HCT116 (cell line): ENCODE data around the gene USP50. TPM values are rescaled to one million over a fixed set of nuclear protein-coding genes. Genes with fewer than 3 reads are reported as not detected.

Source experiments
- ATAC-seq: fragments of 200-7000 bp; cut with Tn5 transposase; 2 replicates; pipeline ENCODE4 v1.9.1; 2020; ENCODE audit warnings: mild to moderate bottlenecking, moderate library complexity
- BruUV-seq: library from RNA; stranded (reverse); fragments of 400-500 nt; replicated peaks from 2 replicates; lab custom pipeline; 2021; lab: Mats Ljungman, UMichigan
- CTCF ChIA-PET: fragments of 300-600 bp; sonication (Branson Sonifier 250); formaldehyde crosslinking; loops from one replicate; lab custom pipeline; 2021; ENCODE audit warnings: antibody characterized with exemption; lab: Charles Lee
- POLR2A ChIA-PET: fragments of 300-600, 350-600 bp; sonication (Branson Sonifier 250); formaldehyde crosslinking; loops from one replicate; lab custom pipeline; 2021; ENCODE audit warnings: antibody characterized with exemption; lab: Charles Lee
- RAD21 ChIA-PET, 2 experiments: fragments of 300-600 bp; sonication (Branson Sonifier 250); formaldehyde crosslinking; loops; one replicate each; lab custom pipeline; 2023; ENCODE audit warnings: low total read pairs in 2 of 2; ENCODE audit not compliant: uncharacterized antibody in 2 of 2, unreplicated experiment in 2 of 2, low non-redundant PET in 1 of 2; lab: Charles Lee
- DNase-seq: peaks from one replicate; pipeline ENCODE4 v3.0.0-alpha.2; 2010; ENCODE audit warnings: low read depth, low spot score
- H2AFZ ChIP-seq: fragments of 200-600 bp; shearing (Covaris generic), sonication (generic); 2 replicates; pipeline ENCODE4 v1.6.1; 2017; ENCODE audit warnings: low read depth, mixed run types, mixed read lengths, antibody characterized with exemption, low read length; ENCODE audit not compliant: poor library complexity, severe bottlenecking
- H3K27ac ChIP-seq: 2 replicates; pipeline ENCODE4 v1.5.1; 2012; ENCODE audit warnings: low read depth, low read length
- H3K27me3 ChIP-seq: fragments of 200-600 bp; sonication (generic); 2 replicates; pipeline ENCODE4 v1.6.1; 2016; ENCODE audit warnings: mixed run types, low read length, mixed read lengths; ENCODE audit not compliant: insufficient read depth
- H3K36me3 ChIP-seq, 2 experiments: fragments of 200-500 bp in 1 of 2; fragments of 200-600 bp in 1 of 2; sonication (Bioruptor generic) in 1 of 2; sonication (generic) in 1 of 2; 2 replicates each; pipeline versions ENCODE4 v1.5.1 to v1.6.1; 2014 to 2016; ENCODE audit warnings: low read length in 2 of 2, inconsistent platforms in 1 of 2, mixed read lengths in 1 of 2, mixed run types in 1 of 2; ENCODE audit not compliant: insufficient read depth in 2 of 2, control insufficient read depth in 1 of 2
- H3K4me1 ChIP-seq, 2 experiments: fragments of 200-600 bp in 1 of 2; sonication (generic) in 1 of 2; 2 replicates each; pipeline versions ENCODE4 v1.5.1 to v1.6.1; 2012 to 2017; ENCODE audit warnings: low read length in 2 of 2, inconsistent platforms in 1 of 2, mild to moderate bottlenecking in 1 of 2, mixed read lengths in 1 of 2, mixed run types in 1 of 2, moderate library complexity in 1 of 2; ENCODE audit not compliant: insufficient read depth in 2 of 2, control insufficient read depth in 1 of 2
- H3K4me2 ChIP-seq: fragments of 200-600 bp; sonication (generic); 2 replicates; pipeline ENCODE4 v1.6.1; 2017; ENCODE audit warnings: mixed run types, low read length, mixed read lengths
- H3K4me3 ChIP-seq, 2 experiments: fragments of 200-600 bp in 1 of 2; sonication (generic) in 1 of 2; replicated peaks in 1 of 2; 2 replicates each; pipeline ENCODE4 v1.5.1; 2011 to 2016; ENCODE audit warnings: low read length in 2 of 2, control low read depth in 1 of 2, low read depth in 1 of 2, mild to moderate bottlenecking in 1 of 2, mixed read lengths in 1 of 2, mixed run types in 1 of 2
- H3K79me2 ChIP-seq: fragments of 200-600 bp; sonication (generic); 2 replicates; pipeline ENCODE4 v1.6.1; 2017; ENCODE audit warnings: mild to moderate bottlenecking, mixed run types, low read length, moderate library complexity, mixed read lengths; ENCODE audit not compliant: insufficient read depth
- H3K9ac ChIP-seq: fragments of 200-600 bp; sonication (generic); 2 replicates; pipeline ENCODE4 v1.6.1; 2016; ENCODE audit warnings: low read length, mixed read lengths
- H3K9me2 ChIP-seq: fragments of 200-600 bp; sonication (generic), shearing (Covaris generic); 2 replicates; pipeline ENCODE4 v1.6.1; 2017; ENCODE audit warnings: mixed run types, mild to moderate bottlenecking, moderate library complexity; ENCODE audit not compliant: insufficient read depth
- H3K9me3 ChIP-seq, 2 experiments: fragments of 200-500 bp in 1 of 2; fragments of 200-600 bp in 1 of 2; sonication (Bioruptor generic) in 1 of 2; sonication (generic) in 1 of 2; 2 replicates each; pipeline ENCODE4 v1.6.1; 2014 to 2017; ENCODE audit warnings: low read length in 2 of 2, mixed read lengths in 2 of 2, inconsistent platforms in 1 of 2, low read depth in 1 of 2, mild to moderate bottlenecking in 1 of 2, mixed run types in 1 of 2, moderate library complexity in 1 of 2; ENCODE audit not compliant: control insufficient read depth in 1 of 2, insufficient read depth in 1 of 2
- H4K20me1 ChIP-seq: fragments of 200-600 bp; sonication (generic), shearing (Covaris generic); 2 replicates; pipeline ENCODE4 v1.6.1; 2017; ENCODE audit warnings: mixed run types, mild to moderate bottlenecking, moderate library complexity; ENCODE audit not compliant: insufficient read depth
- EZH2 ChIP-seq: fragments of 200-600 bp; sonication (generic); IDR thresholded peaks from 2 replicates; pipeline ENCODE4 v1.6.1; 2017; ENCODE audit warnings: antibody characterized with exemption, mixed run types
- JUND ChIP-seq: IDR thresholded peaks from 2 replicates; pipeline ENCODE4 v1.6.1; 2012
- POLR2A ChIP-seq: IDR thresholded peaks from 2 replicates; pipeline ENCODE4 v1.7.0; 2011; ENCODE audit warnings: borderline replicate concordance; ENCODE audit not compliant: insufficient read depth, insufficient read length; ENCODE audit errors: extremely low read depth
- SP1 ChIP-seq: IDR thresholded peaks from 2 replicates; pipeline ENCODE4 v1.6.1; 2012; ENCODE audit warnings: low read depth
- intact Hi-C: fragments of 100-400 bp; cut with micrococcal nuclease; formaldehyde crosslinking; loops from 2 replicates; pipeline ENCODE4 v1.10.0; 2022
- total RNA-seq: library from RNA; stranded (reverse); gene quantifications from one replicate; pipeline ENCODE4 v1.2.1, GENCODE V29; 2021; ENCODE audit not compliant: unreplicated experiment
- TF ChIP-seq, protein P1 (sequence below): IDR thresholded peaks from 2 replicates; pipeline ENCODE4 v1.6.1; 2012
- TF ChIP-seq, protein P2 (sequence below): IDR thresholded peaks from 2 replicates; pipeline ENCODE4 v1.6.1; 2012; ENCODE audit warnings: low read depth

Gene USP50
- total RNA-seq, 1 experiment from 2014 or later, result not detected

DNA sequence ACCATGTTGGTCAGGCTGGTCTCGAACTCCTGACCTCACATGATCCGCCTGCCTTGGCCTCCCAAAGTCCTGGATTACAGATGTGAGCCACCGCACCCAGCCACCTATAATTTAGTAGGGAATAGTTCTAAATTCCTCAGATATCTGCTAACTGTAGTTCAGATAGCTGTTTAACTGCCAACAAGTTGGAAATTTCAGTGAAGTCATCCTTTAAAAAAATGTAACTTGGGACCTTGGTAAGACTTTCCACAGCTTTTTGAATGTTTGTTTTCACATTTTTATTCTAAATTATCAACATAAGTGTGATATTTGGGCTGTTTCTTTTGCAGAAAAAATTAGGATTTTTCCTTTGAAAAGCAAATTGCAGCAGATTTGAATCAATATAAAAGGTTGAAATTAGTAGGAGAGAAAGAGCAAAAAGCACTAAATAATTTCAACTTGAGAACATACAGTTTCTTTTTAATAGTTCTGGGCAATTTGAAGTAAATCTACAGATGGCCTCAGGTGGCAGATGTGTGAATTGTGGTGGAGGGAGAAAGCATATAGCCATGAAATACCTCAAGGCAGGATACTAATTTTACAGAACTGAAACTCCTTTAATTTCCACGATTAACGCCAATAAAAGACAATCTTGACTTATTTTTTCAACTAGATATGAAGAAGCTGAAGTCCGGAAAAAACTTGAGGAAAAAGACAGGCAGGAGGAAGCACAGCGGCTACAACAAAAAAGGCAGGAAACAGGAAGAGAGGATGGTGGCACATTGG, 87.9 kb downstream of the USP50 start:
- Histone ChIP-seq H3K4me3 (no peak overlapping the region), H3K9me2 (no peaks in the 10 kb centered on the region), H2AFZ (no peak overlapping the region), H3K4me1 (peaks cover 0 to 5% of the 10 kb centered on the region in 2 experiments; a peak in 1 of 4 replicates), H3K9me3 (no peaks in the 10 kb centered on the region), H3K36me3 (peaks cover 9 to 25% of the 10 kb centered on the region in 2 experiments; a peak in 3 of 4 replicates), H4K20me1 (no peaks in the 10 kb centered on the region), H3K9ac (no peak overlapping the region), H3K79me2 (peaks cover 25% of the 10 kb centered on the region; the same call in 1 of the 2 replicates), H3K27me3 (no peaks in the 10 kb centered on the region), H3K4me2 (no peak overlapping the region), H3K27ac (no peak overlapping the region)
- CTCF ChIA-PET, result no interaction called here
- TF ChIP-seq POLR2A (no peak), JUND (no peak), EZH2 (no peak), SP1 (no peak)
- TF ChIP-seq, protein P1, sequence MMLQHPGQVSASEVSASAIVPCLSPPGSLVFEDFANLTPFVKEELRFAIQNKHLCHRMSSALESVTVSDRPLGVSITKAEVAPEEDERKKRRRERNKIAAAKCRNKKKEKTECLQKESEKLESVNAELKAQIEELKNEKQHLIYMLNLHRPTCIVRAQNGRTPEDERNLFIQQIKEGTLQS, result no peak
- TF ChIP-seq, protein P2, sequence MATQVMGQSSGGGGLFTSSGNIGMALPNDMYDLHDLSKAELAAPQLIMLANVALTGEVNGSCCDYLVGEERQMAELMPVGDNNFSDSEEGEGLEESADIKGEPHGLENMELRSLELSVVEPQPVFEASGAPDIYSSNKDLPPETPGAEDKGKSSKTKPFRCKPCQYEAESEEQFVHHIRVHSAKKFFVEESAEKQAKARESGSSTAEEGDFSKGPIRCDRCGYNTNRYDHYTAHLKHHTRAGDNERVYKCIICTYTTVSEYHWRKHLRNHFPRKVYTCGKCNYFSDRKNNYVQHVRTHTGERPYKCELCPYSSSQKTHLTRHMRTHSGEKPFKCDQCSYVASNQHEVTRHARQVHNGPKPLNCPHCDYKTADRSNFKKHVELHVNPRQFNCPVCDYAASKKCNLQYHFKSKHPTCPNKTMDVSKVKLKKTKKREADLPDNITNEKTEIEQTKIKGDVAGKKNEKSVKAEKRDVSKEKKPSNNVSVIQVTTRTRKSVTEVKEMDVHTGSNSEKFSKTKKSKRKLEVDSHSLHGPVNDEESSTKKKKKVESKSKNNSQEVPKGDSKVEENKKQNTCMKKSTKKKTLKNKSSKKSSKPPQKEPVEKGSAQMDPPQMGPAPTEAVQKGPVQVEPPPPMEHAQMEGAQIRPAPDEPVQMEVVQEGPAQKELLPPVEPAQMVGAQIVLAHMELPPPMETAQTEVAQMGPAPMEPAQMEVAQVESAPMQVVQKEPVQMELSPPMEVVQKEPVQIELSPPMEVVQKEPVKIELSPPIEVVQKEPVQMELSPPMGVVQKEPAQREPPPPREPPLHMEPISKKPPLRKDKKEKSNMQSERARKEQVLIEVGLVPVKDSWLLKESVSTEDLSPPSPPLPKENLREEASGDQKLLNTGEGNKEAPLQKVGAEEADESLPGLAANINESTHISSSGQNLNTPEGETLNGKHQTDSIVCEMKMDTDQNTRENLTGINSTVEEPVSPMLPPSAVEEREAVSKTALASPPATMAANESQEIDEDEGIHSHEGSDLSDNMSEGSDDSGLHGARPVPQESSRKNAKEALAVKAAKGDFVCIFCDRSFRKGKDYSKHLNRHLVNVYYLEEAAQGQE, result no peak
- DNase-seq (no peak), ATAC-seq (no peak)
- BruUV-seq, result no TSS peak
- RAD21 ChIA-PET, result no interaction called here
- POLR2A ChIA-PET, result interaction anchor here (0.7 kb wide), 1 partner anchor 422 kb away, joined by 3 read pairs; no protein-coding TSS in a partner anchor
- intact Hi-C loops, result no loop called here
